Muscle of back (tissue), 11 donors: ENCODE data around the gene TSPAN5. TPM values are rescaled to one million over a fixed set of nuclear protein-coding genes. Genes with fewer than 3 reads are reported as not detected.
A peak's percentile ranks its signal among the peaks of the same experiment; 100 is the strongest.

Source experiments
- DNase-seq, 3 donors: peaks; one replicate each; pipeline versions ENCODE4 v3.0.0 to v3.0.0-alpha.2; 2013
- polyA plus RNA-seq, 10 donors: library from polyadenylated mRNA; unstranded; fragments of 120-200 nt; gene quantifications; one replicate each; pipeline ENCODE4 v1.2.1, GENCODE V29; 2013; ENCODE audit not compliant: insufficient read length in 10 of 10

The TSPAN5 gene
- polyA plus RNA-seq, 10 donors, result 14.4 to 24.9 (median 15.9) TPM

- no peak for DNase-seq
These were observed 9.8 kb downstream of the TSPAN5 start for GRCh38 chr4:98648602-98649001.

DNA sequence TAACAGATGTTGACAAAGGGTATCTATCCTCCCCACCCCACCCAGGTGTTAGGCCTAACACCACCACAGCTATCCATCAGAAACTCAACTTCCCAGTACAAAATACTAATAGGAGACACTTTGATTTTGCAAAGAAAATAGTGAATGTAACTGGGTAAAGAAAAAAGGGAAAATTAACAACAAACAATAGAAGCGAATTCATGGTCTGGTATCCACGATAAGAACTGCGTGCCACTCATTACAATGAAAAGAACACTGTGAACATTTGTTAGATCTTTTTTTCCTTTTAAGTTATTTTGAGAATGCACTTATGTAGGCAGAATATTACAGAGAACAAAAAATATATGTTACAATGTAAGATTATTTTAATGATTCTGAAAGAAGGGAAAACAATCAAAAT lies 12.0 kb downstream of the TSPAN5 start:
- DNase-seq, result no peak

GRCh38 chr4:98645527-98645926 lies 12.9 kb downstream of the TSPAN5 start:
- DNase-seq, result no peak

GRCh38 chr4:98643755-98644154 lies 14.7 kb downstream of the TSPAN5 start:
- no peak for DNase-seq

DNA sequence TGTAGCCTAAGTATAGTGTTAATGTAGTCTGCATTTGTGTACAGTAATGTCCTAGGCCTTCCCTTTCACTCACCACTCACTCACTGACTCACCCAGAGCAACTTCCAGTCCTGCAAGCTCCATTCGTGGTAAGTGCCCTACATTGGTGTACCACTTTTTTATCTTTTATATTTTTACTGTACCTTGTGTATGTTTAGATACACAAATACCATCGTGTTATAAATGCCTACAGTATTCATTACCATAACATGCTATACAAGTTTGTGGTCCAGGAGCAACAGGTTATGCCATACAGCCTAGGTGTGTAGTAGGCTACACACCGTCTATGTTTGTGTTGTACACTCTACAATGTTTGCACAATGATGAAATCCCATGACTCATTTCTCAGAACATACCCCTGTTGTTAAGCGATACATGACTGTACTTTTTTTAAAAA lies 15.4 kb downstream of the TSPAN5 start:
- no peak for DNase-seq

DNA sequence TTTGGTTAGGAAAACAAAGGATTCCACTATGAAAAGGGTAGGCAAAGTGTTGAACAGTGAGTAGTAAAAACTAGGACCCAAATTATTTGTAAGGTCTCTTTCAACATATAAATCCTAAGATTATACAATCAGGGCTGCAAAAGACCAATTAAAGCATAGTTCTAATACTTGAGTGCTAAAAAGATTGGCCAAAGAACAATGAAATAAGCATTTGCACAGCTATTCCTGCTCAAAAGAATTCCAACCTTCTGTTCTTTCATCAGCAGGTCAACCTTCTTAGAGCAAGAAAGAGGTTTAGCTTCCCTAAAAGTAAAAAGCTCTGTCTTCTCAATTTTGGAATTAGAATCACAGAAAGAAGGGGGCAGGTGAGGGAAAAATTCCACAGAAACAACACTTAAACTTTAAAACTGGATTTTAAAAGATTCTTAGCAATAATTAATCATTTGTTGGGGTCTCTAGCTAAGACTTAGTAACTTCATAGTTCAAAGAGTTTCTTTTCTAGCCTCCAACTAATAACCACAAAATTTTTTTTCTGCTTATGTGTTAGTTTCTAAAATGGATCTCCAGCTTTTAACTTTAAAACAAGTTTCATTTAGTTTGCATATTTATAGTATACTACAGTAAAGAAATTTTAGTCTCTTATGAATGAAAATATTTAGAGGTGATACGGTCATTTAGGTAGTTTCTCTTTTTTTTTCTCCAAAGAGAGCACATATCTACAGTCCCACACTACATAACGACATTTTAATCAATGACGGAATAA lies 16.3 kb downstream of the TSPAN5 start:
- no peak for DNase-seq

DNA sequence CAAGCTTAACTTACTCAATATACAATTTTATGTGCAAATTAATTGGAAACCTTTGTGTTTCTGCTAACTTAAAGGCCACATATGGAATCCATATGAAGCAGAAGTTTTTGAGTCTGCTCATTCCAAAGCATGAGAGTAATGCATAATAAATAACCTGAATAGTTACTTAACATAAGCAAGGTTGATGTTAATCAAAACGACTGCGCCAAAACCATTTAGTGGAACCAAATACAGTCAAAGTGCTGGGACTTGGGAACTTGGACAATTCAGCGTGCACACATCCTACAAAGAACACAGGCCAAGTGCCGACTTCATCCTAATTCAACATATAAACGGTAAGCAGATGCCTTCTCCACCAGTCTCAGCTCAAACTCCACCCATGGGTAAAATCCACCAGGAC lies 17.0 kb downstream of the TSPAN5 start:
- DNase-seq, result no peak

DNA sequence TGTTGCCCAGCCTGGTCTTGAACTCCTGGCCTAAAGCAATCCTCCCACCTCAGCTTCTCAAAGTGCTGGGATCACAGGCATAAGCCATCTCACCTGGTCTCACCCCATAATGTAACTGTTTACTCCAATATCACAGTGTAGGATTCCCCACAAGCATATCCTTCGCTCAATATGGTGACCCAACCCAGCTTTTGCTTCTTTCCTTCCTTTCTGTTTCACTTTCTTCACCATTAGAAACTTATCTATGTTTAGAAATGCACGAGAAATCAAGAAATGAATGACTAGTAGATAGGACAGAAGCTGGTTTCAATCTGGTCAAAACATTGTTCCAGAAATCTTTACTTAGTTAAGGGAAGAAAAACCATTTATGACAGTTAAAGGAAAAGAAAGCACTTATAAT lies 18.9 kb downstream of the TSPAN5 start:
- DNase-seq, result no peak

DNA sequence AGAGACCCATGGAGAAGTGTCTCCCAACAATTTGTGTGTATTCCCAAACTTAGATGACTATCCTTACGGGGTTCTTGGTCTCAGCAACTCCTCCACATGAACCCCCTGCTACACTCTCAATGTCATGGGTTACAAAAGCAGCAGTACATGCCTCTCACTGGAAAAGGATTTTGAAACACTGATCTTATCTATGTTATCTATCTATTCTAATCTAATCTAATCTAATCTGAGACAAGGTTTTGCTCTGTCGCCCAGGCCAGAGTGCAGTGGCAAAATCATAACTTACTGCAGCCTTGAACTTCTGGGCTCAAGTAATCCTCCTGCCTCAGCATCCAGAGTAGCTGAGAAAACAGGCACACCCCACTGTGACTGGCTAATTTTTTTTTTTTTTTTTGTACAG lies 19.3 kb downstream of the TSPAN5 start:
- no peak for DNase-seq

- DNase-seq, result no peak
These were observed 19.8 kb downstream of the TSPAN5 start for GRCh38 chr4:98638661-98639060.

DNA sequence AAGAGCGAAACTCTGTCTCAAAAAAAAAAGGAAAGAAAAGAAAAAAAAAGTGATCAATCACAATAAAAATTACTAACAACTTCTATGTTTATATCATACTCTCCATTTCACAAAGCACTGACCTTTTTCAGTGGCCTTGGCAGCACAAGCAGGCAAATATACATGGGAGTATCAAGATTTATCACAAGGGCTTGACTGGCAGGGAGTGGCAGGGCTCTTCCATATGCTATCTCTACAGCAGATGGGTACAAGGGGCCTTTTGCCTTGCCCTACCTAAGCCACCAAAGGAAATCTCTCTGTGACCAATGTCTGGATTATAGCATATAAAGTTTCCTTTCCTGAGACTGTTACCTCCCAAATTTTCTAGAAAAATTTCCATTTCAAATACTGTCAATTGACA lies 24.4 kb downstream of the TSPAN5 start:
- no peak for DNase-seq

- no peak for DNase-seq
These were observed 25.3 kb downstream of the TSPAN5 start for GRCh38 chr4:98633159-98633558.

GRCh38 chr4:98632258-98632657 lies 26.2 kb downstream of the TSPAN5 start:
- DNase-seq, result no peak

- DNase-seq, result no peak
These were observed 26.9 kb downstream of the TSPAN5 start for GRCh38 chr4:98631506-98631905.

- no peak for DNase-seq
These were observed 27.5 kb downstream of the TSPAN5 start for GRCh38 chr4:98630737-98631454.

- DNase-seq, result peak; percentile 52 to 81 (median 52)
These were observed 30.7 kb downstream of the TSPAN5 start for GRCh38 chr4:98627531-98628257.

DNA sequence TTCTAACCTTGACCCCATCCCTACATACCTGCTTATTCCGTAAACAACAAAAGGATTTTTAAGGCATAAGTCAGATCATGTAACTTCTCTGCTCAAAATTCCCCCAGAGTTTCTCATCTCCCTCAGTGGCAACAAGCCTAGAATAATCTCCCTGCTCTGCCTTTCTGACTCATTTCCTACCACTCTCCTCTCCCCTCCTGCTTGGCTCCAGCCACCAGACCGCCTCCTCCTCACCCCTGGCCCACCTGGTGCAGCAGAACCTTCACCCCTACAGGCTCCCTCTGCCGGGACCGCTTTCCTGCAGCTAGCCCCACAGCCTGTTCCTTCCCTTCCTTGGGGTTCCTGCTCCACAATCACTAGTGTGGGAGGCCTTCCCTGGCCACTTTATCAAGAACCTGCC lies 32.1 kb downstream of the TSPAN5 start:
- DNase-seq, result peak in 2 of 3 donors; percentile 62 to 76

DNA sequence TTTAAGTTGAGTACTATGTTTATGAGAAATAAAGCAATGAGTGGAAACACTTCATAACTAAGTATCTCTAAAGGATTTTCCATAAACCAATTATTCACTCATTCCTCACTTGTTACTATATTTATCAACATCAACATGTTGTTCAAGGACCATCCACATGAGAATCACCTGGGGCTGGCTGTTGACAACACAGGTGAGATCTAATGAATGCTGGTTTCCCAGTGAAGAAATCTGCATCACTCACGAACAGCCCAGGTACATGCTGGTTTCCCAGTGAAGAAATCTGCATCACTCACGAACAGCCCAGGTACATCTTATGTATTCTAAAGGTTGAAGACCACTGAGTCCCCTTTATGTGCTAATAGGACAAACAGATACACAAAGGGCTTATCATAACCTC lies 32.5 kb downstream of the TSPAN5 start:
- no peak for DNase-seq

DNA sequence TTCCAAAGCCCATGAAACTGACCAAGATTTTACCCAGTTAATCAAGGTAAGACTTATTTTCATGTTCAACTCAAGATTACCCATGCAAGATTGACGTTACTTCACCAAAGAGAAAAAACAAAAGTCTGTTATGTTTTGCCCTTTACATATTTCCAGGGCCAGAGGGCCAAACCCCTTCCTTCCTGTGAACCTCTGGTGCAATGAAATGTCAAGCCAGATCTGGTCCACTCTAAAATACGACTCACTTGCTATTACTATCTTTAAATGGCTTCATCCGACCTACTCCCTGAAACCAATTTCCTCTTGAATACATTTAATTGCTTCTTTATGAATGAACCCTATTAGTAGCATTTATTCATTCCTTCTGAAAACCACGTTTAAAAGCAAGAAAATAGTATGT lies 33.0 kb downstream of the TSPAN5 start:
- no peak for DNase-seq

DNA sequence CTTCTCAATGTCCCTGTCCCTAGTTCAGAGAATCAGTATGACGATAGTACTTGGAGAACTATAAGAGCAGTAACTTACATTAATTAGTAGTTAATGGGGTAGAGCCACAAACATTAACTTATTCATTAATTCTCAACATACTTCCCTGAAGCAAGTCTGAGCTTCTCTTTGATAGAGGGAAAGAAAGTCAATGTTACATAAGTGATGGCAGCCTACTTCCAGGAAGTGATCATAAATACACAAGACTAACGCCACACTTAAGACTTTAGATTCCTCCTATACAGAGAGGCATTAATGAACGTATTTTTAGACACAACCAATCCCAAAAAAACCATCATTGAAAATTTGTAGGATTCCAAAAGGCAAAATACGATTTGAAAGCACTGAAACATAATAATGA lies 33.8 kb downstream of the TSPAN5 start:
- no peak for DNase-seq

- DNase-seq, result no peak
These were observed 34.3 kb downstream of the TSPAN5 start for GRCh38 chr4:98624144-98624543.

DNA sequence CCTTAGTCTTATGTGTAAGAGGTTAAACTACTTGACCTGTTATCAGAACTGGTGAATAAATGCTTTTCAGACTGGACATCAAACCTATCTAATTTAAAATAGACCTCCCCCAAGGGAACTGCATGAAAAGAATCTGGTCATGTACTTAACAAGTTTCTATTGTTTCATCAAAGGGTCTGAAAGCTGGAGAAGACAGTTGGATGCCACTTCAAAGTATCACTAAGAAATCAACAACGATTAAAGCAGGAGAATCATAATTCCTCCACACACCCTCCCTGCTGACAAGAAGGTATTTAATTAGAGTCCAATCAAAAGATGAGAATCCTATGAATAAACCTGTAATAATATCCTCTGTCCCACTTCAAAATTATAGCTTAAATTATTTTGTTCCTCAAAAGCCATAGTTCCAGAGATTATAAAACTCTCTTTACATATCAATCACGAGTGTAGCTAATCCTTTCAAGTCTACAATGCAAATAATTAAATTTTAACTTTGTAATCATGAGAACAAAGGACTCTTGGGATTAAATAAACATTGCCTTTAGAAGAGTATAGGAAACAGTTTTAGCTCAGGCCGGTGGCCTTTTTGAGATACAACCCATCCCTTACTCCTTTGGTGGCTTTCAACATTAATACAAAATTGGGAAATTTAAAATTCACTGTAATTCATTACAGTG lies 35.1 kb downstream of the TSPAN5 start:
- no peak for DNase-seq
